ENCODE measurements around the gene MET.
A peak's percentile ranks its signal among the peaks of the same experiment; 100 is the strongest.

The MET gene

DNA sequence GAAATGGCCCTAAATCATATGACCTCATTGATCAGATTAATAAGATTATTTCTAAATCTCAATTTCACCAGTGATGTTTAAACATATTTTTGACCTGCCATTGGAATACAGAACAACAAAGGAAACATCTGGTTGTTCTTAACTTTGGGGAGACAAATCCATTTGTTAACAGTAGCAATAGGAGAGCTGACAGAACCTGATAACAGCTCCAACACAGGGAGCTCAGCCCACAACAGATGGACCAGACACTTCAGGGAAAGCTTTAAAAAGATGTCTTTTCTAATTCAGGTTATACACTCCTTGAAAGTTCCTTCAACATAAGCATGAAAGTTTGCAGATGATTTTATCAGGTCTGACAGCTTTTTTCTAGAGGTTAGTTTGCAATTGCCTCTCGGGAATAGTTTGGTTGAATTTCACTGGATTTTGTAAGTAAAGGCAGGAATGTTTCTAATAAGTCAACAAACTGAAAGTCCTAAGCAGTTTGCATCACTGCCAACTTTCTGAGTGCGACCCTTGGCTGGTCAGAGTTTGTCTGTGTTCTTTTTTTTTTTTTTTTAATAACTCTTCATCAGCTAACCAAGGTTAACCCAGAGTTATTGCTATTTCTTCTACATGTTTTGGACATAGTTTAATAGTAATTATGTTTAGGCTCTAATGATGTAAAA, 6.5 kb upstream of the MET start:
- no peak for DNase-seq

DNA sequence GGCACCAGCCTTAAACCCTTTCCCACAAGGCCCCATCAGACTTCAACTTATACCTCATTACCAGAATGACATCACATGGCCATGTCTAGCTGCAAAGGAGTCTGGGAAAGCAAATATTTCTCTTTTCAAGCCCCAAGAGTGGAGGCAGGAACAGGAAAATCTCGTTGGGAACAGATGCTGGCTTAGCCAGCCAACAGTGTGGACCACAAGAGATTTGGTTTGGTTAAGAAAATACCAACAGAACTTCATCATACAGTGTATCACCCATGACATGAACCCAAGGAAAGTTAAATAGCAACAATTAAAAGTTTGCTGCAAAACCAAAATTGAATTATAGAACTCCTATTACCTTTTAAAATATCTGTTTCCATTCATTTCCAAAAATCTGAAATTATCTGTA, 2.2 kb upstream of the MET start:
- DNase-seq: no peak

DNA sequence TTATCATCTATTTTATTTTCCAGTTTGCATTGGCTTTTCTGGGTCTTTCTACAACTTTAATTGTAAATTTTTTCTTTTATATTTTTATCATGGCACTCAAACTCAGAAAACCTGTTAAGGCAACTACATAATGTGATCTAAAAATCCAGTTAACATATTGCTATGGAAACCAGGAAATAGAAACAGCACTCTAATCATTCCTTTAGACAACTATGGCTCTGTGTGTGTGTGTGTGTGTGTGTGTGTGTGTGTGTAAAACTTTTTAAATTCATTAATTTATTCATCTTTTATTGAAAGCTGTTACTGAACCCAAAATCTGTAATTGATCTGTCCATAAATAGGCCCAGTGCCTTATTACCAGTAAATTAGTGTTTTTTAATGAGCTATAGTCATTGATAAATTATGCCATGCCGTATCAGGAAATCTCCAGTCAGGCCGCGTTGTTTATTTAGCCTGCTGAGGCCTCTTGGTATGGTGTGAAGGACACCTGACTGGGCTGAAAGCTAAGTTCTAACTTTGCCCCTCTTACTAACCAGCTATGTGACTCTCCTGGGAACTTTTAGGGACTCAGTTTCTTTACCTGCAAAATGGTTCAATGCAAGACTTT, 1.5 kb upstream of the MET start:
- DNase-seq: no peak

DNA sequence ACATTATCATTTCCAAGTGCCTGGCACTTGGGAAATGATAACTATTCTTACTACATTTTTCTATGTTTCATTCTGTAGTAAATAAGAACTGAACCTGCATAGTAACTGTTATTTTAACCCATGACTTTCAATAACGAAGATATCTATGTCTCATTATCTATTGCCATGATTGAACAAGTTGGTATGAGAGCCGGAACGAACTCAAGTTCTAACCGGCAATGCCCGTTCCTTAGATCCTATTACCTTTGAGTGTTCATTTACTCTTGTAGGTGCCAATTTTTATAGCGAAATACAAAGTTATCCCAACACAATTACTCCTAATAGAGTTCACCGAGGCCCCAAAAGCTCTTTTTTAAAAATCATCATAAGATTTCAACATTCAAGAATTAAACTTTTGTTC, 885 bp upstream of the MET start:
- DNase-seq: no peak

DNA sequence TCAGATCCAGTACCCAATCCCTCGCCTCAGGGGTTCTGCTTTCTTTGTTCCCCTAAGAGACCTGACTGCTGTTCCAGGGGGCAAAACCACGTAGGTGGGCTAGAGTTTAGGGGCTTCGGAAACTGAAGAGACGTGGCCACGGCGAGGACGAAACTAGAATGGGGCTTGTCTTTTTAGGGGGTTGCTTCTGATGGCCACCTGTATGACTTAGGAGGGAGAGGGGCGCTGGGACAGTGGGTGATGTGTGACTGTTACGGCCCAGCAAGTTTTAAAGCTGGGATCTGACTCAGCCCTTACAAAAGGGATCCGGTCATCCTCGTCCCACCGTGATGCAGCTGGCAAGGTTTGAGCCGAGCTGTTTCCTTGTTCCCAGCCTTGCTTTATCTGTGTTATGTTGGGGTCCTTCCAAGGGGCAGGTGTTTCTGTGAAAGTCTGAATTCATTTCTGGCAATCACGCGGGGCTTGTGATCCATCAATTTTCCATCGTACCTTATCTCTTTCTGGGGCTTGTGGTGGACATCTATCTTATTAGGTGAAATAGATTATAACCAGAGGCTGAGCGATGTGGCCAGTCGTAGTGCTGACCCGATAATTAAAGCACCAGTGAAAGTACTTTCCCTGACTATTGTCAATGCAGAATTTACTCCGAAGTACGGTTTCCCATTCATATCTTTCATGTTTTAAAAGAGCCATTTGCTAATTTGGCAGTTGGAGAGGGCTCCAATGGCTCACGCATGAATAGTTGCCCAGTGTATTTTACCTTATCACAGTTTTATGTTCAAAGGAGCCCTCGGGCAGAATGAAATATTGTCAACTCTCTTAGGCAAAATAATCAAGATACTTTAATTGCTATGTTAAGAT, 830 bp downstream of the MET start:
- peak; percentile 27 for DNase-seq

DNA sequence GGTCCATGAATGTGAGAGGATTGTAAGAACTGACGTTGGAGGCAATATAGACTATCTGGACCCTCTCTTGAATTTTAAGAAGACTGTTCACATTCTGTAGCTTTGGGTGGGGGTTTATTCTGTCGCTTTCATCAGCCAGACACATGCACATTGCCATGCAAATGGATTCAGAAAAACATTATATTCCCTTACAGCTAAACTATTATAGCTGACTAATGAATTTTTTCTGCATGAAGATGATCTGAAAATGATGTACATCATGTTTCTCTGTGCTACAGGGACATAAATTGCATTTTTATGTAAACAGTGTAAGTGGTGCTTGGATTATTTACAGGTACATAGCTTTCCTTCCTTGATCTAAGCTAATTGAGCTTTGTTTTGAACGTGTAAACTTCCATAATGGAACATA, 1.5 kb downstream of the MET start:
- DNase-seq: no peak

DNA sequence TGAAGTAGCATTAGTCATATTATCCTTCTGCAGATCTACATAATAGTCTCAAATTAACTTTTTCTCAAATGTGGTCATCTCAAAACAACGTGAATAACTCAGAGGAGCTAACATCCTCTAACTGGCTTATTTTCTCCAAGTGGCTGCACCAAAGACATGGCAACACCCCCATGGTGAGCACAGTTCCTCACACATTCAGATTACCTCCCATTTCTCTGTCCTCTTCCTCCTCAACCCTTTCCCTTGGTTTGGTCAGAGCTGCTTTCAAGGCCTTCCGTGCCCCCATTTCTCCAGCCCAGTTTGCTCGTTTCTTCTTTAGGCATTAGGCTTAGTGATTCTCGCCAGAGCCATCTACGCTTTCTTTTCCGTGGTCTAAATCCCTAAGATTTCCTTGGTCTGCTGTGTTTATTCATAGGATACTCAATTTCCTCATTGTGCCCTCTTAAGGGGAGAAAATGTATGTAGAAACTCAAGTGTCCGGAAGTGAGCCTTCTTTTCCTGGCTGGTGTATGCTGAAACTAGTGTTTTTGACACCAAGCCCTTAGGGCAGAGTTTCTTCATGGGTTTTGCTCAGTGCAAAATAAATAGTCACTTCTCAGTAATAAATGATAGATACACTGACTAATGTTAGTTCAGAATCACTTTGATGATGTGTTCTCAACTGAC, 2.6 kb downstream of the MET start:
- DNase-seq: peak; percentile 60

DNA sequence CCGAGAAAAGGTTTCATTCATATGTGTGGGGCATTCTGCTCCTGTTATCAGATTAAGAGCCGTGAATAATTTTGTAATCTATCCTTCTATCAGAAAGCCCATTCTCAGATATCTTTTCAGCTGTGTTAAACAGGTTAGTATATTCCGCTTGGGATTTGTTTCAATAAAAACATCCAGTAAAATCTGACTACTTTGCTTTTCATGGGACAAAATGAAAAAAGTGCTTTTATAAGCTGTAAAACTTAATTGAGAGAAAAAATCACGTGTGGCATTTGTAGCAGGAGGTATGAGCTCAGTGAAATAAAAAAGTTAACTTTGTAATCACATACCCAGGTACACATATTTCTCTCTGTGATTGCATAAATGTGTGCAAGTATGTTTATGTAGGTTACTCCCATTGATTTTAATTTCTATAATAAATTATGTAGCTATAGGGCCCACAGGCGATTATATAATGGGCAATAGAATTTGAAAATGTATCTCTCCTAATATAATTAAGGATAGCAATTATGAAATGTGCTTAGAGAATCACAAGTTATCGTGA, 3.9 kb downstream of the MET start:
- DNase-seq: no peak

DNA sequence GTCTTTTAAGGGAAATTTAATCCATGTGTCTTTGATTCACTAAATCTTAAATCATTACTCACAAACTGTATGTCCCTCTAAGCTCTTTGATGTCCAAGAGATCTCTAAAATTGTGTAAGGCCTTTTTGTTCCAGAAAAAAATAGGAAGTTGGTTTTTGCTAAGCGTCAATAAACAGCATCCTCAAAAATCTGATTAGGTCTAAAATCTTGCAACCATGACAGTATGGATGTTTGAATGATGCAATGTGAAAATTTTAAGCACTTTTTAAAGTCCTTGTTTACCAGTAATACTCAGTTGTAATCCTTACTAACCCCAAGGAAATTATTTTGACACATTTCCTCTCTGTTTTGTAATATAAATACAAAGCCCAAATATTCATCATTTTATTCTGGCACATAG, 6.8 kb downstream of the MET start:
- no peak for DNase-seq

DNA sequence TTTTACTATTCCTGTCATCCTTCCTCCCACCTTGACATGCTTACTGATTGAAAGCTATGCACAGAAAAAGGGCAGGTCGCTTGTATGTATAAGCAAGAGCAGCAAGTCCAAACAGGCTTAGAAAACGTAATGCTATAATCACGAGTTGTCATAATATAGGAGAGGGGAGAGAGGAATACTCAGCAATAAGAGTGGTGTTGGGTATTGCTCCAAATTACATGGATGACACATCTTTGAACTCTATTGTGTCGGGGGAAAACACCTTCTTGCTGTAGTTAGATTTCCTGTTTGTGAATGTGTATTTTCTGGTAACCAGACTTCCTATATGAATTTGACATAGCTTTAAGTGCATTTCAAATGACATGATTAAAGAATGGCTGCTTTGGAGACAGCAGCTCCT, 7.5 kb downstream of the MET start:
- no peak for DNase-seq

DNA sequence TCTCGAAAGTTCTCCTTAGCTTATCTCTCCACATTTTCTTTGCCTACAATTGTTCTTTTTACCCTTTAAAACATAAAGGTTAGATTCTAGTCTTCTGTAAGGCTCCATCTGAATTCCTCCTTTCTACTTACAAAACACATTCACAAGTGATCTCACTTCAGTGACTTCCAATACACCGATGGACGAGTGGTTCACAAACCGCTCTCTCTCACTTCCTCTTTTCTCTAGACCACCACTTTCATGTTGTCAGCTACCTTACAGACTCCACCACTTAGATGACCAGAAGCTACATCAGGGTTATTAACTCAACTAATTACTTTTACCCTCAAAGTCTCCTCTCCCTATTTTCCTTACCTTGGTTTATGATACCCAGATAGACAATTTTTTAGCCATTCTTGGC, 11.8 kb downstream of the MET start:
- DNase-seq: no peak

DNA sequence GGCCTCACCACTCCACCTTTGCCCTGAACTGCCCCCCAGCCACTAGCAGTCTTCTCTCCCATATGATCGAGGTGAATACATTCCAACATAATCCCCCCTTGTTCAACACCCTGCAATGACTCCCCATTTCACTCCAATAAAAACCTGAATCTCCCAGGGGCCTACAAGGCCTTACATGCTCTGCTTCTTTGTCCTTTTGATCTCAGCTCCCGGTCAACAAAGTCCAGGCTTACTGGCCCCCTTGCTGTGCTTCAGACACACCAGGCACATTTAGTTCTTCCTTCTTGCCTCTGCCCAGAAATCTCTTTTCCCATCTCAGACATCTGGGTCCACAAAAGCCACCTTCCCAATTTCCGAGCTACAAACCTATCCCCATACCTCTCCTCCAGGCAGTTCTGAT, 14.0 kb downstream of the MET start:
- no peak for DNase-seq

DNA sequence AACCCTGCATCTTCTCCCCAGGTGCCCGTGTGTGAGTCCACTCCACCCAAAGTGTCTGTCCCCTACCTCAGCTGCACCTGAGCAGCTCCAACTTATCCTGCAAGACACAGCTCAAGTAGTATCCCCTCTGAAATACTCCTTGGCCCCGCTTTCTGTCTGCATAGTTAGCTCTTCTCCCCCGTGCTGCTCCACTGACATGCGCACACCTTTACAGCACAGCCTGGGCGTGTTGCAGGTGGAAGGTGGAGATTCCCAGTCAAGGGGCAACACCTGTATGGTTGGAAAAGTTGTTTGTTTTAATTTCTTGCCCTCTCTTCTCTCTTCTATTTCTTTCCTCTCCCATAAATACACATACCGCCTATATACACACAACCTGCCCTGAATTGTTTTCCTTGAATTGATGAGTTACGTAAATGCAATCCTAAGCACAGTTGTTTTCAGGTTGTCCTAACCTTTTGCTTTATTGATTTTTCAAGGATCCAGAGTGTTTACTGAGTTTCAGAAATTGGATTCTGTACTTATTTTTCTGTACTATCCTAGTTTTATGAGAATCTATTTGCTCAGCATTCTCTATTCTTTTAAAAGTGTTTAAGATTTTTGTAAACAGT, 14.9 kb downstream of the MET start:
- no peak for DNase-seq

DNA sequence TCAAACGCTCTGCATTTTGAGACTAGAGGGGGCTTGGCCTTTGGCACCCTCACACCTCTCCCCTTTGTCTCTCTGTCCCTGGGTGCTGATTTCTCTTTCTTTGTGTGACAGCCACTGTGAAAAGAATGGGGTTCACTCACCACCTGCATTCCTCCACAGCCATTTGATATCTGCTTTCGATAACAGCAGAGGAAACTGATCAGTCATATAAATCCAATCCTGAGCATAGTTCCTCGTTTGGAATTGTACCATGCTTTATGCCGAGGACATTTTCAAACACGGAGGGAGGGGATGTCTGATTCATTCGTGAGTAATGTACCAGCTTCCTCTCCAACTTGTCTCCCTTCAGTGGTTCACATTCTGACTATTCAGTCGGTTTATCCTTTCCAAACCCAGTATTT, 15.8 kb downstream of the MET start:
- peak; percentile 81 for DNase-seq

DNA sequence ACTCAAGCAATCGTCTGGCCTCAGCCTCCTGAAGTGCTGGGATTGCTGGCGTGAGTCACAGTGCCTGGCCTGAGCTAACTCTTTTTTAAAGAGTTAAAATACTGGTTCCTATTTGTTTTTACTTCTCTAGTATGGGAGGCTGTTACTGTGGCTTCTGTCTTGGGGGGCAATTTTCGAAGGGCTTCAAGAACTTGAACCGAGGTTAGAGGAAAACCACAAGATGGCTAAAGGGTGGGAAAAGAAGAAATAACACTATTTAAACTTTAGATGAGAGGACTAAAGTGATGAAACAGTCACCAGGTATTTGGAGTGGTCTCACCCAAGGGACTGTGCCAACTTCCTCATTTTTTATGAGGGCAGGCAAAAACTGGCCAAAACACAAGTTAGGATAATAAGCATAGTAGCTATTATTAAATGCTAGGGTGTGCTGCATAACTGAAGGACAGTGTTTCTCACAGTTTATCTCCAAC, 17.8 kb downstream of the MET start:
- DNase-seq: peak; percentile 44

DNA sequence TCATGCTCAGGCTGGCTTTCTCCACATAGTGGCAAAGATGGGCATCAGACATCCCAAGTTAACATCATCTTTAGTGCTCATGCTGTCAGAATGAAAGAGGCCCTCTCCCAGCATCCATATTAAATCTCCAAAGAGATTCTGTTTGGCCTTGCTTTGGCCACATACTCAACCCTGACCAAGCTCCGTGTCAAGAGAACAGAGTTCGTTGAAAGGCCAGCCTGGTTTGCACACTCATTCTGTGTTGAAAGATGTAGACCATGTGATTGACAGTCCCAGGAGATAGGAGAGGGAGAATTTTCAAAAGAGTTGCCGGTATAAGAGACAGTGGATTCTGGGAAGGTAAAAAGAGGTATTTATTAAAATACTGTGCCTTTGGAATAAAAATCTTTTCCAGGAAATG, 19.7 kb downstream of the MET start:
- DNase-seq: peak; percentile 24

DNA sequence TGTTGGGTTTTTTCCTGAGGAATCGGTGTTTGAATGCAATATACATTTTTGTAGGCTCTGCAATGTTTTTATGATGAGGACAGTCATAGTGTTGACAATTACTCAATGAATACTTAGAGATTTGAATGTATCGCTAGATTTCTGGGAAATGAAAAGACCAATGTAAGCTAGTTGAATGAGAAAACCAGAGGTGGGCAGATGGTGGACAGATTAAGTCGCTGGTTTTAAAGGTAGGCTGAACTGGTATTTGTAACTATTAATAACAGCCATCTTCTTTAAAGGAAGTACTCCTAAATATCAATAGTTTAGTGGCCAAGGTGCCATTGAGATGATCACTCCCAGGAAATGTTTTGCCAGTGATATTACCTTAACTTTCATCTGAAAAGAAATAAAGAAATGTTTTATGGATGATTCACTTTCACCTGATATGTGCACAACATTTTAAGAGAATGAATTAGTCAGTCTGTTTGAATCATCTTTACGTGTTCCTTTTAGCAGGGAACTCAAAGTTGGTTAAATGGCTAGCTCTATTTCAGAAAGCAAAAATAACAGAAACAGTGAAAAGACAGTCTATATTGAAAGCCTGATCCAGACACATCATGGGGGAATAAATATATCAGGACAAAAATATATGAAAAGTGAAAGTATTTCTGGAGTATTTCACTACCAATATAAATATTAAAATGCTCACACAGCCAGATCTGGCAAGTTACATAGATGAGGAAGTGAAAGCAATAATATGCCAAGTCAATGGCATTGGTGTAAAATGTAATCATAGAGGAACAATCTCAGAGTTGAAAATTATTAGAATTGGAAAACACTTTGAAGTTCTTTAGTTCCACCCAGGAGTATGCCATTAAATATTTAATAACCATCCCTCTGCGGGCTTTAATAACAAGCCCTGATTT, 20.7 kb downstream of the MET start:
- no peak for DNase-seq

DNA sequence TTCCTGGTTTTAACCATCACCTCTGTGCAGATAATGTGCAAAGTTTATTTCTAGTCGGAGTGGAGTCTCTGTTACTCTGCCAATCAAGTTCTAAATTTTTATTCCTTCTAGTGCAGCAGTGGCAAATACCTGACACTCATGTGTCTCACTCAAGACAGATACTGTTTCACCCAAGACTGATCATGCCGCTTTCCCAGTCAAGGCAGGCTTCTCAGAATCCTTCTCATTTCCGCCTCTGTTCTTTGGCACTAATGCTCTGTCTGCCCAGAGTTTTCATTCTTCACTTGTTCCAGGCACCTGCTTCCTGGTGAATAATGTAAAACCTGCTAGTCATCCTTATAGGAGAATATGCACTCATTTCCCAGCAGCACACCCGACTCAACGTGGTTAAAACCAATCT, 24.7 kb downstream of the MET start:
- no peak for DNase-seq

DNA sequence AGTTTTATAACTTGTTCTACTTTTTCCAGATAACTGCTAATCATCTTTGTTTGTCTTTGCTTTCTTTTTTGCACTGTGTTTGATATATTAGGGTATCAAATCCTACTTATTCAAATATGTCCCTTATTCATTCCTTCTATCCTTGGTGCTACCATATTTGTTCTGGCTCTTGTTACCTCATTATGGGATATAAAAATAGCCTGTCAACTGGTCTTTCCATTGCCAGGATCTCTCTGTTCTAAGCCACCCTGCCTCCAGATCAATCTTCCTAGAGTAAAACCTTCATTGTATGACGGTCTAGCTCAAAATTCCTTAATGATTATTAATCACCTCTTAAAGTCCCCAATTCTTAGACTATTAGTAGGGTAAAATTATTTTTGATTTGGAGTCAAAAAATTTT, 25.2 kb downstream of the MET start:
- DNase-seq: no peak

DNA sequence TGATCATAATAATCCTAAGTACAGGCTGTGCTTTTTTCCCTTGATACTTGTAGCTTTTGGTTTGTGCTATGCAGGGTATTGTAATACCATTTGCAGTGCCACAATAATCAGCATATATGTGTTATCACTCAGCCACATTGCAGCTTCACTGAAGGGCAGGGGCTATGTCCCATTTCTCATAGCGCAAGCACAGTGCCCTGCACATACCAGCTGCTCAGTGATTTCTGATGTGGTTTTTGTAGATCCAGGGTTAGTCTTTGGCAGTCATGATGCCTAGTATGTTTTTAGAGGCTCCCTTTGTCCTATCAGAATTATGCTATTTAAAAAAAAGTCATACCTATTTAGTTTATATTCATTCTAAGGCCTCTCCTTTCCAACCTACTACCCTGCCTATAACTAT, 25.8 kb downstream of the MET start:
- DNase-seq: no peak

DNA sequence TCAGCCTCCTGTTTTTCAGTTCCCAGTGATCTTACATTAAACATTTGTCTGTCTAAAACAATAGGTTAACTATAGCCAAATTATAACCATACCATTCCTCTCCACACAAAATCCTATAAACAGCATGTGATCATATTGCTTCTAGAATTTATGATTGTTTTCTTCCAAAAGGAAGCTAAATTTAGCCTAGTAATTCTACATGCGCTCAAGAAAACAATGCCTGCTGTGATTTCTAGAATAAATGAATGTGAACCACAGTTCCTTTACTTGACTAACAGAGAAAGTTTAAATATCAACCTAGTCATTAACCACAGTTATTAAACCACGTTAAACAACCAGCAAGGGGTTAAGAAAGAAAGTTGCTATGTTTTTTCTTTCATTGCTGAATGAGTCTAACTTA, 26.4 kb downstream of the MET start:
- peak; percentile 20 for DNase-seq
